K562 (cell line): ENCODE measurements around the gene FCHSD1. TPM values are rescaled to one million over a fixed set of nuclear protein-coding genes. Genes with fewer than 3 reads are reported as not detected.

Experiments
- BRD4 ChIP-seq: fragments of 200-600 bp; sonication (generic); IDR thresholded peaks from 2 replicates; pipeline ENCODE4 v1.6.1; 2017; ENCODE audit warnings: inconsistent platforms
- COPS2 ChIP-seq: fragments of 450-650 bp; conservative IDR thresholded peaks from 2 replicates; pipeline ENCODE4 v1.6.1; 2016; ENCODE audit warnings: mild to moderate bottlenecking, moderate library complexity
- ETV1 ChIP-seq: fragments of 450-650 bp; conservative IDR thresholded peaks from 2 replicates; pipeline ENCODE4 v1.6.1; 2016; ENCODE audit warnings: missing genetic modification characterization, control low read depth, low read depth, missing compliant biosample characterization
- ETV5 ChIP-seq: sonication (generic); formaldehyde crosslinking; IDR thresholded peaks from 2 replicates; pipeline ENCODE4 v1.4.0; 2020; ENCODE audit warnings: low read depth, mild to moderate bottlenecking, missing genetic modification reagents
- FOXA1 ChIP-seq: fragments of 450-650 bp; IDR thresholded peaks from 2 replicates; pipeline ENCODE4 v1.6.1; 2016; ENCODE audit warnings: mild to moderate bottlenecking, borderline replicate concordance
- HLTF ChIP-seq: fragments of 450-650 bp; IDR thresholded peaks from 2 replicates; pipeline ENCODE4 v1.6.1; 2016
- NFIC ChIP-seq: fragments of 450-650 bp; IDR thresholded peaks from 2 replicates; pipeline ENCODE4 v1.6.1; 2017; ENCODE audit warnings: mild to moderate bottlenecking, inconsistent platforms
- NONO ChIP-seq, 2 experiments: fragments of 200-400 bp in 1 of 2; fragments of 450-650 bp in 1 of 2; formaldehyde crosslinking in 1 of 2; IDR thresholded peaks; 2 replicates each; pipeline ENCODE4 v1.6.1; 2017; ENCODE audit warnings: low read depth in 2 of 2, mild to moderate bottlenecking in 2 of 2, moderate library complexity in 2 of 2, low read length in 1 of 2
- PHF8 ChIP-seq: fragments of 200-600 bp; sonication (generic); IDR thresholded peaks from 2 replicates; pipeline ENCODE4 v1.6.1; 2012; ENCODE audit warnings: mixed run types, mild to moderate bottlenecking, inconsistent platforms, low read length, moderate library complexity, borderline replicate concordance
- SMARCA4 ChIP-seq: fragments of 450-650 bp; IDR thresholded peaks from 2 replicates; pipeline ENCODE4 v1.6.1; 2016
- polyA plus RNA-seq, 8 experiments: library from polyadenylated mRNA; depleted of rRNA in 4 of 8; stranded (reverse) in 5 of 8; unstranded in 3 of 8; fragments of >200 nt; fragmentation: Nextera tagmentation in 2 of 8; fragmentation: Illumina TruSeq in 1 of 8; extraction: Ambion mirVana in 2 of 8; extraction: Trizol in 1 of 8; gene quantifications; 2 replicates each; pipeline versions ENCODE4 v1.2.1 to v1.2.3, GENCODE V29; 2011 to 2014; ENCODE audit warnings: inconsistent platforms in 1 of 8, missing spikeins in 1 of 8
- total RNA-seq, 7 experiments: library from RNA; depleted of rRNA in 6 of 7; stranded (reverse); fragments of >200 nt in 6 of 7; fragmentation: Illumina TruSeq in 2 of 7; extraction: Trizol in 2 of 7; gene quantifications; 2 replicates each; pipeline versions ENCODE4 v1.2.1 to v1.2.3, GENCODE V29; 2011 to 2021; ENCODE audit warnings: low replicate concordance in 1 of 7
- TF ChIP-seq, protein P1 (sequence below): fragments of 250-450 bp; sonication (Bioruptor Pico); IDR thresholded peaks from 2 replicates; pipeline ENCODE4 v1.9.0; 2021; ENCODE audit warnings: mild to moderate bottlenecking, inconsistent platforms
- TF ChIP-seq, protein P2 (sequence below): fragments of 450-650 bp; IDR thresholded peaks from 2 replicates; pipeline ENCODE4 v1.6.1; 2016; ENCODE audit warnings: borderline replicate concordance
- TF ChIP-seq, protein P3 (sequence below): fragments of 250-450 bp; sonication (Bioruptor Pico); IDR thresholded peaks from 2 replicates; pipeline ENCODE4 v1.5.1; 2021; ENCODE audit warnings: mild to moderate bottlenecking
- TF ChIP-seq, protein P4 (sequence below), 2 experiments: fragments of 450-650 bp; conservative IDR thresholded peaks; 2 replicates each; pipeline ENCODE4 v1.6.1; 2017; ENCODE audit warnings: mild to moderate bottlenecking in 2 of 2, moderate library complexity in 2 of 2

Gene FCHSD1
- total and polyA plus RNA-seq, 9 of the 15 experiments (the other 6 are each of a cell fraction or from before 2014, with no cell fraction given) = 0.35 to 37.5 (median 13.6) TPM

DNA sequence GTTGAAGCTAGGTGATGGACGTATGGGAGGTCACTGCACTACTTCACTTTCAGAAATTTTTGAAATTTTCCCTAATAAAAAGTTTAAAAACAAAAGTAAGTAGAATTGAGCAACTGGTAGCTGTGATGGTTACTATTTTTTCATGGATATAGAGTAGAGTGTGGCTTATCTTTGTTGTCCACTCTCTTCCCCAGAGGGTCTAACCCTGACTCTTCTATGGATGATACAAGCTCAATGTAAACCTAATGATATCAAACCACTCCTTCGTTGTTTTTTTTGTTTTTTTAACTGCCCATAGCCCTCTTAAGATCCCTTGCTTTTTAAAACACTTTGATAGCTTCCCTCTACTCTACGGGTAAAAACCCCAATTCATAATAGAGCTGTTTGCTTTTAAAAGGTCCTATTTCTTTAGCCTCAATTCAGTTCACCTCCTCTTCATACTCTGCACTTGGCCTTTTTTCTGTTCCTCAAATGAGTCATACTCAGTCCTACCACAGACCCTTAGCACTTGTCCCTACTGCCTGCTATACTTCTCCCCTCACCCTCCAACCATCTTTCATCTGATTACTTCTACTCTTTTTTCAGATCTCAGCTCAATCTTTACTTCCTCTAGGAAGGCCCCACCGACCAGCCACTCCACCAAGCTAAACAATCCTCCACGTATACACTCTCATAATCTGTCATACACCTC, 17.2 kb downstream of the FCHSD1 start (continued):
- TF ChIP-seq FOXA1 (no peak), NONO (IDR thresholded peaks at IDR 0.05; ENCODE audit: low read depth in 2 of 2, low read length in 1 of 2) (no peak), BRD4 (no peak), ETV5 (CRISPR knock-in tag) (no peak), NFIC (no peak; the same call in 1 of the 2 replicates), COPS2 (no peak), HLTF (peak; percentile 69; the same call in 1 of the 2 replicates), PHF8 (no peak), SMARCA4 (peak; percentile 67), ETV1 (tag) (no peak)
- TF ChIP-seq, protein P1, sequence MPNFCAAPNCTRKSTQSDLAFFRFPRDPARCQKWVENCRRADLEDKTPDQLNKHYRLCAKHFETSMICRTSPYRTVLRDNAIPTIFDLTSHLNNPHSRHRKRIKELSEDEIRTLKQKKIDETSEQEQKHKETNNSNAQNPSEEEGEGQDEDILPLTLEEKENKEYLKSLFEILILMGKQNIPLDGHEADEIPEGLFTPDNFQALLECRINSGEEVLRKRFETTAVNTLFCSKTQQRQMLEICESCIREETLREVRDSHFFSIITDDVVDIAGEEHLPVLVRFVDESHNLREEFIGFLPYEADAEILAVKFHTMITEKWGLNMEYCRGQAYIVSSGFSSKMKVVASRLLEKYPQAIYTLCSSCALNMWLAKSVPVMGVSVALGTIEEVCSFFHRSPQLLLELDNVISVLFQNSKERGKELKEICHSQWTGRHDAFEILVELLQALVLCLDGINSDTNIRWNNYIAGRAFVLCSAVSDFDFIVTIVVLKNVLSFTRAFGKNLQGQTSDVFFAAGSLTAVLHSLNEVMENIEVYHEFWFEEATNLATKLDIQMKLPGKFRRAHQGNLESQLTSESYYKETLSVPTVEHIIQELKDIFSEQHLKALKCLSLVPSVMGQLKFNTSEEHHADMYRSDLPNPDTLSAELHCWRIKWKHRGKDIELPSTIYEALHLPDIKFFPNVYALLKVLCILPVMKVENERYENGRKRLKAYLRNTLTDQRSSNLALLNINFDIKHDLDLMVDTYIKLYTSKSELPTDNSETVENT (CRISPR knock-in tag) = no peak
- TF ChIP-seq, protein P2, sequence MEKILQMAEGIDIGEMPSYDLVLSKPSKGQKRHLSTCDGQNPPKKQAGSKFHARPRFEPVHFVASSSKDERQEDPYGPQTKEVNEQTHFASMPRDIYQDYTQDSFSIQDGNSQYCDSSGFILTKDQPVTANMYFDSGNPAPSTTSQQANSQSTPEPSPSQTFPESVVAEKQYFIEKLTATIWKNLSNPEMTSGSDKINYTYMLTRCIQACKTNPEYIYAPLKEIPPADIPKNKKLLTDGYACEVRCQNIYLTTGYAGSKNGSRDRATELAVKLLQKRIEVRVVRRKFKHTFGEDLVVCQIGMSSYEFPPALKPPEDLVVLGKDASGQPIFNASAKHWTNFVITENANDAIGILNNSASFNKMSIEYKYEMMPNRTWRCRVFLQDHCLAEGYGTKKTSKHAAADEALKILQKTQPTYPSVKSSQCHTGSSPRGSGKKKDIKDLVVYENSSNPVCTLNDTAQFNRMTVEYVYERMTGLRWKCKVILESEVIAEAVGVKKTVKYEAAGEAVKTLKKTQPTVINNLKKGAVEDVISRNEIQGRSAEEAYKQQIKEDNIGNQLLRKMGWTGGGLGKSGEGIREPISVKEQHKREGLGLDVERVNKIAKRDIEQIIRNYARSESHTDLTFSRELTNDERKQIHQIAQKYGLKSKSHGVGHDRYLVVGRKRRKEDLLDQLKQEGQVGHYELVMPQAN = no peak
- TF ChIP-seq, protein P3, sequence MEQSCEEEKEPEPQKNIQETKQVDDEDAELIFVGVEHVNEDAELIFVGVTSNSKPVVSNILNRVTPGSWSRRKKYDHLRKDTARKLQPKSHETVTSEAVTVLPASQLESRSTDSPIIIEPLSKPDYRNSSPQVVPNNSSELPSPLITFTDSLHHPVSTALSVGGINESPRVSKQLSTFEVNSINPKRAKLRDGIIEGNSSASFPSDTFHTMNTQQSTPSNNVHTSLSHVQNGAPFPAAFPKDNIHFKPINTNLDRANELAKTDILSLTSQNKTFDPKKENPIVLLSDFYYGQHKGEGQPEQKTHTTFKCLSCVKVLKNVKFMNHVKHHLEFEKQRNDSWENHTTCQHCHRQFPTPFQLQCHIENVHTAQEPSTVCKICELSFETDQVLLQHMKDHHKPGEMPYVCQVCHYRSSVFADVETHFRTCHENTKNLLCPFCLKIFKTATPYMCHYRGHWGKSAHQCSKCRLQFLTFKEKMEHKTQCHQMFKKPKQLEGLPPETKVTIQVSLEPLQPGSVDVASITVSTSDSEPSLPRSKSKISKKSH (CRISPR knock-in tag) = no peak
- TF ChIP-seq, protein P4, sequence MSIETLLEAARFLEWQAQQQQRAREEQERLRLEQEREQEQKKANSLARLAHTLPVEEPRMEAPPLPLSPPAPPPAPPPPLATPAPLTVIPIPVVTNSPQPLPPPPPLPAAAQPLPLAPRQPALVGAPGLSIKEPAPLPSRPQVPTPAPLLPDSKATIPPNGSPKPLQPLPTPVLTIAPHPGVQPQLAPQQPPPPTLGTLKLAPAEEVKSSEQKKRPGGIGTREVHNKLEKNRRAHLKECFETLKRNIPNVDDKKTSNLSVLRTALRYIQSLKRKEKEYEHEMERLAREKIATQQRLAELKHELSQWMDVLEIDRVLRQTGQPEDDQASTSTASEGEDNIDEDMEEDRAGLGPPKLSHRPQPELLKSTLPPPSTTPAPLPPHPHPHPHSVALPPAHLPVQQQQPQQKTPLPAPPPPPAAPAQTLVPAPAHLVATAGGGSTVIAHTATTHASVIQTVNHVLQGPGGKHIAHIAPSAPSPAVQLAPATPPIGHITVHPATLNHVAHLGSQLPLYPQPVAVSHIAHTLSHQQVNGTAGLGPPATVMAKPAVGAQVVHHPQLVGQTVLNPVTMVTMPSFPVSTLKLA (conservative IDR thresholded peaks at IDR 0.05) = 0 out of 4 replicates have a peak, but pooled peaks of 1 of the 2 experiments have one; percentile 24
